Ishikawa (cell line): ENCODE data around the gene L1CAM.

Experiments
- CEBPB ChIP-seq: IDR thresholded peaks from 2 replicates; pipeline ENCODE4 v1.6.1; 2012
- CREB1 ChIP-seq: IDR thresholded peaks from 2 replicates; pipeline ENCODE4 v1.6.1; 2012; ENCODE audit warnings: low read depth
- EGR1 ChIP-seq: IDR thresholded peaks from 2 replicates; pipeline ENCODE4 v1.6.1; 2012
- EP300 ChIP-seq: IDR thresholded peaks from 2 replicates; pipeline ENCODE4 v1.6.1; 2012; ENCODE audit warnings: borderline replicate concordance
- FOXM1 ChIP-seq: IDR thresholded peaks from 2 replicates; pipeline ENCODE4 v1.6.1; 2012; ENCODE audit warnings: low read depth, borderline replicate concordance
- MAX ChIP-seq: IDR thresholded peaks from 2 replicates; pipeline ENCODE4 v1.6.1; 2012
- NFIC ChIP-seq: IDR thresholded peaks from 2 replicates; pipeline ENCODE4 v1.6.1; 2012
- RAD21 ChIP-seq: IDR thresholded peaks from 2 replicates; pipeline ENCODE4 v1.6.1; 2012; ENCODE audit warnings: low read depth
- REST ChIP-seq: IDR thresholded peaks from 2 replicates; pipeline ENCODE4 v1.6.1; 2012; ENCODE audit warnings: low read depth, mild to moderate bottlenecking
- TAF1 ChIP-seq: IDR thresholded peaks from 2 replicates; pipeline ENCODE4 v1.6.1; 2012; ENCODE audit warnings: low read depth, mild to moderate bottlenecking
- TCF12 ChIP-seq: IDR thresholded peaks from 2 replicates; pipeline ENCODE4 v1.6.1; 2012; ENCODE audit warnings: low read depth
- TEAD4 ChIP-seq: IDR thresholded peaks from 2 replicates; pipeline ENCODE4 v1.6.1; 2012
- USF1 ChIP-seq: IDR thresholded peaks from 2 replicates; pipeline ENCODE4 v1.6.1; 2012
- YY1 ChIP-seq: IDR thresholded peaks from 2 replicates; pipeline ENCODE4 v1.6.1; 2012; ENCODE audit warnings: low read depth
- ZBTB7A ChIP-seq: IDR thresholded peaks from 2 replicates; pipeline ENCODE4 v1.6.1; 2012; ENCODE audit warnings: low read depth

The L1CAM gene

DNA sequence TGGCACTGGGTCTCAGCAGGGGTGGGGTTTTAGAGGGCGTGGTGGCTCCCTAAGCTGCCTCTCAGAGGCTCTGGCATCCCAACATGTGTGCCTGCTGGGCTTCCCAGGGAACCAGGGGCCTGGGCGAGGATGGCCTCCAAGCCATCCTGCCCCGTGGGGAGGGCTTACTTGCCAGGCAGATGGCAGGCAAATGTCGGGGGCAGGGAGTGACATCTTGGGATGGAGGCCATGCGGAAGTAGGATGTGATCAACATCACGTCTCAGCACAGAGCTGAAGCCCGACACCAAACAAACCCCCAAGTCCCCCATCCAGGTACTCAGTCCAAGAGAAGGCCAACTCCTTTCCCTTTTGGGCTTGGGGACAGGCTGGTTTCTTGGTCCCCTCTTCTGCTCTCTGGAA lies 4.7 kb downstream of the L1CAM start:
- TF ChIP-seq EP300 (no peak), RAD21 (no peak)

DNA sequence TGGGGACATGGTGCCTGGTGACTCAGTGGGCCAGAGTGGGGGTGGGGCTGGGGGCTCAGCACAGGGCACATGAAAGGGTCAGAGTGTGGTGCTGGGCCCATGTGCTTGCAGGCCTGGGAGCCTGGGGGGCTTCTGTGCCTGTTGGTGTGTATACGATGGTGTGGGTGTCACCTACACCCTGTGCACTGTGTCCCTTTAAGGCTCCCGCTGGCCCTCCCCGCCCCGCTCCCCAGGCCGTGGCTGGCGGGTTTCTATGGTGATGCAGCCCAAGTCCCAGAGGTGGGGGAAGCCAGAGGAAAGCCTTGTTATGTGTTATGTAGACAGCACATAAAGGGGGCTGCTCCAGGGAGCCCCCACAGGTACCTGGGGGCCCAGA lies 5.5 kb downstream of the L1CAM start:
- TF ChIP-seq FOXM1: no peak
- TF ChIP-seq REST: no peak
- no peak for TF ChIP-seq NFIC
- TF ChIP-seq TEAD4: no peak
- TF ChIP-seq USF1: no peak
- TF ChIP-seq MAX: no peak
- TF ChIP-seq CREB1: no peak
- TF ChIP-seq CEBPB: no peak
- TF ChIP-seq TCF12: no peak
- TF ChIP-seq YY1: no peak

GRCh38 chrX:153879741-153880439 lies 6.1 kb downstream of the L1CAM start:
- TF ChIP-seq REST: no peak
- no peak for TF ChIP-seq TAF1
- no peak for TF ChIP-seq FOXM1
- no peak for TF ChIP-seq MAX
- no peak for TF ChIP-seq TEAD4

DNA sequence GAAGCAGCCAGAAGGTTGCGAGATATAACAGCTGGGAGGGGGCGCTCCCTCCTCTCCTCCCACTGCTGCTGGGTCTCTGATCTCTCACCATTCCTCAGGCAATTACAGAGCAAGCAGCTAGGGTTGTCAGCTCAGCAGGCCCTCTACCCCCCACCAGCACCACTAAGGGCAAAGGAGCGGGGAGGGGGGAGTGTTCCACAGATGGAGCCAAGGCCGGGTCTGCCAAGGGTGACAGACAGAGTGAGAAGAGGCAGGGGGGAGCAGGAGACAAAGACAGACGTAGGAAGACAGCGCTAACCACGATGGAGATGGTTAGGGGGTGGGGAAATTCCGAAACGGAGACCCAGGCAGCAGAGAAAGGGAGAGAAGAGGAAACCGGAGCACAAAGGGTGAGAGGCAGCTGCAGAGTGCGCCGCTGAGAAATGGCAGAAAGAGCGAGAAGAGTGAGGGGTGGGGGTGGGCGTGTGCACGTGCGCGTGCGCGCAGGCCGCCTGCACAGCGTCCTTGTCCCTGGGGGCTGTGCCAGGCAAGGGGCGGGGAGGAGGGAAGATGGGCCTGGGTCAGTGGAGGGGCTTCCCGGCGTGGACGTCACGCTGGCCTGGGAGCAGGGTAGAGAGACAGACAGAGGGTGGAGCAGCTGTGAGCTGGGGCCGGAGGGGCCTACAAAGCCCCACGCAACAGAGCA lies 6.9 kb downstream of the L1CAM start:
- TF ChIP-seq EGR1: no peak
- TF ChIP-seq TAF1: no peak
- no peak for TF ChIP-seq NFIC
- TF ChIP-seq FOXM1: no peak
- TF ChIP-seq TCF12: no peak
- TF ChIP-seq CEBPB: no peak
- no peak for TF ChIP-seq ZBTB7A
- no peak for TF ChIP-seq YY1
- TF ChIP-seq CREB1: no peak
- TF ChIP-seq EP300: no peak
- TF ChIP-seq USF1: no peak
- no peak for TF ChIP-seq RAD21
- TF ChIP-seq REST: no peak
- TF ChIP-seq TEAD4: no peak
- no peak for TF ChIP-seq MAX
